Activated CD8-positive, alpha-beta T cell treated with anti-CD3 and anti-CD28 coated beads, Interleukin-2, amount 10 ng/mL, durations not matched to agents 7 days and 5 days (primary cell): ENCODE data around the gene PRPH2. TPM values are rescaled to one million over a fixed set of nuclear protein-coding genes. Genes with fewer than 3 reads are reported as not detected.
"Not testable (repeated sequence)": the region's sequence is repeated elsewhere in the genome, so short reads cannot be mapped to it uniquely, and the experiment has no call there.

Experiments
- ATAC-seq: fragments of 150-1000 bp; cut with Tn5 transposase; one replicate; pipeline ENCODE4 v1.10.0; 2021; ENCODE audit warnings: moderate library complexity
- CTCF ChIA-PET: fragments of 350-600 bp; sonication (Branson Sonifier 250); formaldehyde crosslinking; loops from one replicate; lab custom pipeline; 2021; ENCODE audit warnings: antibody characterized with exemption; lab: Charles Lee
- POLR2A ChIA-PET: fragments of 350-600 bp; sonication (Branson Sonifier 250); formaldehyde crosslinking; loops from one replicate; lab custom pipeline; 2021; ENCODE audit warnings: antibody characterized with exemption; lab: Charles Lee
- DNase-seq: peaks from one replicate; pipeline ENCODE4 v3.0.0-alpha.2; 2020
- H3K27ac Mint-ChIP-seq: one replicate; pipeline ENCODE4 v1.8.0; 2021; ENCODE audit warnings: mild to moderate bottlenecking, mixed read lengths
- H3K27me3 Mint-ChIP-seq: one replicate; pipeline ENCODE4 v1.8.0; 2021; ENCODE audit warnings: low read depth, mixed read lengths
- H3K36me3 Mint-ChIP-seq: one replicate; pipeline ENCODE4 v1.8.0; 2021; ENCODE audit warnings: low read depth, mixed read lengths
- H3K4me1 Mint-ChIP-seq: one replicate; pipeline ENCODE4 v1.8.0; 2021; ENCODE audit warnings: low read depth, mixed read lengths
- H3K4me3 Mint-ChIP-seq: one replicate; pipeline ENCODE4 v1.8.0; 2021; ENCODE audit warnings: mild to moderate bottlenecking, mixed read lengths
- H3K9me3 Mint-ChIP-seq: one replicate; pipeline ENCODE4 v1.8.0; 2022; ENCODE audit warnings: mixed read lengths; ENCODE audit not compliant: insufficient read depth
- total RNA-seq, 2 experiments: library from RNA; stranded (reverse); gene quantifications; one replicate each; pipeline ENCODE4 v1.2.3, GENCODE V29; 2021

PRPH2 gene
- total RNA-seq, 2 experiments from 2014 or later = not detected

GRCh38 chr6:42714098-42714761, 8.2 kb downstream of the PRPH2 start:
- H3K4me3 Mint-ChIP-seq = no peak overlapping the region
- ChIA-PET CTCF (interaction anchor here (1.3 to 1.7 kb wide), 4 partner anchors 12 to 52 kb away, joined by 3 to 12 read pairs (median 4); no protein-coding TSS in a partner anchor), POLR2A (interaction anchor here (0.6 to 0.7 kb wide), 3 partner anchors 11 to 49 kb away, joined by 3 read pairs; no protein-coding TSS in a partner anchor)
- H3K36me3 Mint-ChIP-seq = peaks cover 2% of the 10 kb centered on the region
- DNase-seq = no peak
- H3K27me3 Mint-ChIP-seq = no peaks in the 10 kb centered on the region
- H3K9me3 Mint-ChIP-seq = peaks cover 12% of the 10 kb centered on the region
- H3K27ac Mint-ChIP-seq = no peak overlapping the region
- ATAC-seq = no peak
- no peaks in the 10 kb centered on the region for H3K4me1 Mint-ChIP-seq

- Mint-ChIP-seq H3K4me1 (no peaks in the 10 kb centered on the region), H3K27me3 (no peaks in the 10 kb centered on the region), H3K9me3 (peaks cover 12% of the 10 kb centered on the region), H3K27ac (no peak overlapping the region), H3K4me3 (no peak overlapping the region), H3K36me3 (peaks cover 2% of the 10 kb centered on the region)
- ATAC-seq (no peak), DNase-seq (no peak)
- ChIA-PET POLR2A (no interaction called here), CTCF (interaction anchor here (0.8 to 1.1 kb wide), 2 partner anchors 14 to 50 kb away, joined by 3 read pairs; no protein-coding TSS in a partner anchor)
These were observed 10.5 kb downstream of the PRPH2 start for GRCh38 chr6:42711930-42712329.

GRCh38 chr6:42710316-42710715, 12.1 kb downstream of the PRPH2 start:
- H3K27ac Mint-ChIP-seq = no peak overlapping the region
- DNase-seq (no peak), ATAC-seq (no peak)
- ChIA-PET POLR2A (interaction anchor here (0.7 kb wide), 1 partner anchor 36 kb away, joined by 3 read pairs; the partner anchor contains the start of gene TBCC), CTCF (no interaction called here)
- no peak overlapping the region for H3K4me3 Mint-ChIP-seq
- no peaks in the 10 kb centered on the region for H3K4me1 Mint-ChIP-seq
- H3K9me3 Mint-ChIP-seq = peaks cover 12% of the 10 kb centered on the region
- H3K36me3 Mint-ChIP-seq = peaks cover 2% of the 10 kb centered on the region
- no peaks in the 10 kb centered on the region for H3K27me3 Mint-ChIP-seq

GRCh38 chr6:42709871-42710270, 12.5 kb downstream of the PRPH2 start:
- ChIA-PET POLR2A (interaction anchor here (0.7 kb wide), 1 partner anchor 36 kb away, joined by 3 read pairs; the partner anchor contains the start of gene TBCC), CTCF (no interaction called here)
- H3K27me3 Mint-ChIP-seq = no peaks in the 10 kb centered on the region

GRCh38 chr6:42708096-42708495, 14.3 kb downstream of the PRPH2 start:
- Mint-ChIP-seq H3K4me3 (no peak overlapping the region), H3K27ac (no peak overlapping the region), H3K36me3 (peaks cover 2% of the 10 kb centered on the region), H3K4me1 (no peaks in the 10 kb centered on the region), H3K27me3 (no peaks in the 10 kb centered on the region), H3K9me3 (peaks cover 12% of the 10 kb centered on the region)
- POLR2A ChIA-PET = no interaction called here
- CTCF ChIA-PET = interaction anchor here (1.7 kb wide), 1 partner anchor 18 kb away, joined by 7 read pairs; no protein-coding TSS in a partner anchor
- no peak for ATAC-seq
- DNase-seq = no peak

More at GRCh38 chr6:42709871-42710270, 12.5 kb downstream of the PRPH2 start:
- Mint-ChIP-seq H3K36me3 (peaks cover 2% of the 10 kb centered on the region), H3K4me3 (no peak overlapping the region), H3K9me3 (peaks cover 12% of the 10 kb centered on the region), H3K4me1 (no peaks in the 10 kb centered on the region), H3K27ac (no peak overlapping the region)
- DNase-seq (no peak), ATAC-seq (no peak)

GRCh38 chr6:42707595-42707994, 14.8 kb downstream of the PRPH2 start:
- H3K27ac Mint-ChIP-seq = no peak overlapping the region
- H3K9me3 Mint-ChIP-seq = peaks cover 11% of the 10 kb centered on the region
- no peak for DNase-seq
- no peak overlapping the region for H3K4me3 Mint-ChIP-seq
- peaks cover 2% of the 10 kb centered on the region for H3K36me3 Mint-ChIP-seq
- no peaks in the 10 kb centered on the region for H3K27me3 Mint-ChIP-seq
- POLR2A ChIA-PET = no interaction called here
- no peaks in the 10 kb centered on the region for H3K4me1 Mint-ChIP-seq
- no peak for ATAC-seq
- CTCF ChIA-PET = interaction anchor here (1.7 kb wide), 1 partner anchor 18 kb away, joined by 7 read pairs; no protein-coding TSS in a partner anchor

GRCh38 chr6:42704937-42705374, 17.4 kb downstream of the PRPH2 start:
- no peaks in the 10 kb centered on the region for H3K36me3 Mint-ChIP-seq
- no peaks in the 10 kb centered on the region for H3K9me3 Mint-ChIP-seq
- ATAC-seq (no peak), DNase-seq (no peak)
- POLR2A ChIA-PET = no interaction called here
- no peaks in the 10 kb centered on the region for H3K27me3 Mint-ChIP-seq
- H3K4me3 Mint-ChIP-seq = no peak overlapping the region
- H3K4me1 Mint-ChIP-seq = peaks cover 3% of the 10 kb centered on the region
- no peak overlapping the region for H3K27ac Mint-ChIP-seq
- CTCF ChIA-PET = interaction anchor here (0.9 kb wide), 2 partner anchors 21 to 43 kb away, joined by 3 read pairs; no protein-coding TSS in a partner anchor

GRCh38 chr6:42704251-42704936, 18.0 kb downstream of the PRPH2 start:
- H3K36me3 Mint-ChIP-seq = no peaks in the 10 kb centered on the region
- H3K27ac Mint-ChIP-seq = no peak overlapping the region
- H3K4me3 Mint-ChIP-seq = no peak overlapping the region
- H3K27me3 Mint-ChIP-seq = no peaks in the 10 kb centered on the region
- peaks cover 3% of the 10 kb centered on the region for H3K4me1 Mint-ChIP-seq
- no peaks in the 10 kb centered on the region for H3K9me3 Mint-ChIP-seq
- ChIA-PET CTCF (interaction anchor here (0.9 kb wide), 2 partner anchors 21 to 43 kb away, joined by 3 read pairs; no protein-coding TSS in a partner anchor), POLR2A (no interaction called here)
- DNase-seq = no peak
- ATAC-seq = no peak

- ATAC-seq, DNase-seq, H3K9me3 Mint-ChIP-seq, H3K4me1 Mint-ChIP-seq, H3K27ac Mint-ChIP-seq, H3K27me3 Mint-ChIP-seq, H3K36me3 Mint-ChIP-seq, H3K4me3 Mint-ChIP-seq, POLR2A ChIA-PET: not testable (repeated sequence)
- CTCF ChIA-PET = interaction anchor here (0.5 to 1.1 kb wide), 3 partner anchors 23 to 42 kb away, joined by 3 read pairs; no protein-coding TSS in a partner anchor
These were observed 19.6 kb downstream of the PRPH2 start for GRCh38 chr6:42702786-42703185.

GRCh38 chr6:42702200-42702599, 20.2 kb downstream of the PRPH2 start:
- no peaks in the 10 kb centered on the region for H3K9me3 Mint-ChIP-seq
- no peak overlapping the region for H3K4me3 Mint-ChIP-seq
- no peak for ATAC-seq
- no peaks in the 10 kb centered on the region for H3K27me3 Mint-ChIP-seq
- H3K36me3 Mint-ChIP-seq = no peaks in the 10 kb centered on the region
- CTCF ChIA-PET = interaction anchor here (0.5 to 1.3 kb wide), 3 partner anchors 9 to 41 kb away, joined by 3 to 6 read pairs (median 3); no protein-coding TSS in a partner anchor
- no peak overlapping the region for H3K27ac Mint-ChIP-seq
- H3K4me1 Mint-ChIP-seq = peaks cover 3% of the 10 kb centered on the region
- POLR2A ChIA-PET = no interaction called here
- DNase-seq = no peak

- DNase-seq (no peak), ATAC-seq (no peak)
- peaks cover 13% of the 10 kb centered on the region for H3K36me3 Mint-ChIP-seq
- H3K27ac Mint-ChIP-seq = no peak overlapping the region
- H3K9me3 Mint-ChIP-seq = no peaks in the 10 kb centered on the region
- CTCF ChIA-PET = no interaction called here
- H3K4me3 Mint-ChIP-seq = no peak overlapping the region
- POLR2A ChIA-PET = interaction anchor here (0.6 kb wide), 1 partner anchor 91 kb away, joined by 3 read pairs; no protein-coding TSS in a partner anchor
- no peaks in the 10 kb centered on the region for H3K27me3 Mint-ChIP-seq
- peaks cover 22% of the 10 kb centered on the region for H3K4me1 Mint-ChIP-seq
These were observed 24.2 kb downstream of the PRPH2 start for GRCh38 chr6:42698217-42698616.
